Retinal pigment epithelial cell (primary cell): ENCODE data around the gene ZCCHC7.

ENCODE experiments used
- DNase-seq: peaks from one replicate; pipeline ENCODE4 v3.0.0-alpha.2; 2010; ENCODE audit warnings: low read depth
- H3K4me3 ChIP-seq: 2 replicates; pipeline ENCODE4 v1.5.1; 2011; ENCODE audit warnings: mild to moderate bottlenecking, low read length, control low read depth, moderate library complexity
- TF ChIP-seq, protein P1 (sequence below): conservative IDR thresholded peaks from 2 replicates; pipeline ENCODE4 v1.5.1; 2011; ENCODE audit warnings: low read depth, low read length, control low read depth, inconsistent platforms

The ZCCHC7 gene

DNA sequence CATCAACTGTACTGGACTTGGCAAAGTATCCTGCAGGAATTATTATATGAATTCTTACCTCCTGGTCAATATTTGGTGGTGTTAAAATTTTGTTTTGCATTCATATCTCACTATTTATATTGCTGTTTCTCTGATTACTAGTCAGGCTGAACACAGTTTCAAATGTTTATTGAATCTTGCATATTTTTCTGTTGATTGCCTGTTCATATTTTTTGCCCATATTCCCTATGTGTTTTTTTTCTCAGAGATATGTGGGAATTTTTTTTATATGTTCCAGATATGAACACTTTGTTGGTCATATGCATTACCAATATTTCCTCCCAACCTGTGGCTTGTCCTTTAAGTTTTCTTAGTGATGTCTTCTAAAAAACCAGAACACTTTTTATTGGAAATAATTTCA lies 153.2 kb downstream of the ZCCHC7 start:
- TF ChIP-seq, protein P1, sequence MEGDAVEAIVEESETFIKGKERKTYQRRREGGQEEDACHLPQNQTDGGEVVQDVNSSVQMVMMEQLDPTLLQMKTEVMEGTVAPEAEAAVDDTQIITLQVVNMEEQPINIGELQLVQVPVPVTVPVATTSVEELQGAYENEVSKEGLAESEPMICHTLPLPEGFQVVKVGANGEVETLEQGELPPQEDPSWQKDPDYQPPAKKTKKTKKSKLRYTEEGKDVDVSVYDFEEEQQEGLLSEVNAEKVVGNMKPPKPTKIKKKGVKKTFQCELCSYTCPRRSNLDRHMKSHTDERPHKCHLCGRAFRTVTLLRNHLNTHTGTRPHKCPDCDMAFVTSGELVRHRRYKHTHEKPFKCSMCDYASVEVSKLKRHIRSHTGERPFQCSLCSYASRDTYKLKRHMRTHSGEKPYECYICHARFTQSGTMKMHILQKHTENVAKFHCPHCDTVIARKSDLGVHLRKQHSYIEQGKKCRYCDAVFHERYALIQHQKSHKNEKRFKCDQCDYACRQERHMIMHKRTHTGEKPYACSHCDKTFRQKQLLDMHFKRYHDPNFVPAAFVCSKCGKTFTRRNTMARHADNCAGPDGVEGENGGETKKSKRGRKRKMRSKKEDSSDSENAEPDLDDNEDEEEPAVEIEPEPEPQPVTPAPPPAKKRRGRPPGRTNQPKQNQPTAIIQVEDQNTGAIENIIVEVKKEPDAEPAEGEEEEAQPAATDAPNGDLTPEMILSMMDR: no peak
- no peak overlapping the region for H3K4me3 ChIP-seq
- no peak for DNase-seq

DNA sequence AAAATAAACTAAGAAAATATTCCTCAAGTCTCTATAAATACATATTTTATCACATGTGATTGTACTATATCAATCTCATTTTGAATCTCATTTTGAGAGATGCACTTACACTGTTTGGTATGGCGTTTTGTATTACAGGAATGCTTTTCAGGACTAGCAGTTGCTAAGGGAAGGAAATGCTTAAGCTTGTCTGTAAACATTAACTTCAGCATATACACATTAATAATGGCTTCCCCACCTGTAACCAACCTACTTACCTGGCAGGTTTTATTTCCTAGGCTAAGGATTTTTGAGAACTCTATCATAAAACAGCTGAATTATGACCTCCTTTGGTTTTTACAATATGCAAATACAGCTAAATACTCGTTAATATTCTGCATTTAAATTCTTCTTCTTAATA lies 161.2 kb downstream of the ZCCHC7 start:
- TF ChIP-seq, protein P1: no peak
- no peak overlapping the region for H3K4me3 ChIP-seq
- DNase-seq: no peak

DNA sequence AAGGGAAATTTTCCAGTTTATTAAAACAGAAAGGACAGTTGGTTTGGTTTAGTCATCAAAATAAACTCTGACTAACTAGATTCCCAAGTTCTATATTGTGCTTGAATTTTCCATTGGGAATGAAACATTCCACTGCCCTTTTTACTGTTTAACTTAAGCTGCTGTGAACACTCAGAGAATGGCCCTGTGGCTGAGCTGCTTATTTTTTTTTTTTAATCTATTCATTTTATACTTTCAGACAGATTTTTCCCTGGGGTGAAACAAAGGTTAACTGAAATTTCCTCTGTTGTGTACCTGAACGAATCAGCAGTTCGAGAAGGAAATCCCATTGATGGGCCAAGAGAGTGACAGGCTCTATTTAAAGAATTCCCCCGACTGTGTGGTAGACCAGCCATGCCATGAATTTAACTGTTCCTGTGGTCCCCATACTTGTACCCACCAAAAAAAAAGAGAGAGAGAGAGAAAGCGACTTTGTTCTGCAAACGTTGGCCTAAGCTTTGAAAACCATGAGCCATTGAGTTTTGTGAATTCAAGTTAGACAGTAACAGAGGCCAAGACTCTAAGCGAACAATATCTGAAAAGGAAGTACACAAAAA lies 163.5 kb downstream of the ZCCHC7 start:
- H3K4me3 ChIP-seq: no peak overlapping the region
- DNase-seq: peak; percentile 59
- TF ChIP-seq, protein P1: no peak

DNA sequence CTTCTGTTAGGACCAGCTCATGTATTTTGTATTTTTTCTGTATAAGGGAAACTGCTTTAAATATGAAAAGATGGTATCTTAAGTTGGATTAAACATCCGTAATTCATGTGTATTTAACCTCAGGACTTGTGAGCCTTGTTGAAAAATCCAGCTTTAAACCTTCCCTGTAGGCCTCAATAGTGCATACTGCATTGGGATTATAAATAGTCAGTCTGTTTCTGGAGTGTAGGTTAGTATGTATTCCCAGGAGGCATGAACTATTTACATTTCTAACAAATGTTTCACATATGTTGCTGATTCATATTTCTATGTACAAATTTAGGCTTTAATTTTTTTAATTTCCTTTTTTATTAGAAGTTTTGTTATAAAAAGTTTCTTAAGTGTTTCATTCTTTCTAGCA lies 164.3 kb downstream of the ZCCHC7 start:
- no peak for DNase-seq
- H3K4me3 ChIP-seq: no peak overlapping the region
- TF ChIP-seq, protein P1: no peak

DNA sequence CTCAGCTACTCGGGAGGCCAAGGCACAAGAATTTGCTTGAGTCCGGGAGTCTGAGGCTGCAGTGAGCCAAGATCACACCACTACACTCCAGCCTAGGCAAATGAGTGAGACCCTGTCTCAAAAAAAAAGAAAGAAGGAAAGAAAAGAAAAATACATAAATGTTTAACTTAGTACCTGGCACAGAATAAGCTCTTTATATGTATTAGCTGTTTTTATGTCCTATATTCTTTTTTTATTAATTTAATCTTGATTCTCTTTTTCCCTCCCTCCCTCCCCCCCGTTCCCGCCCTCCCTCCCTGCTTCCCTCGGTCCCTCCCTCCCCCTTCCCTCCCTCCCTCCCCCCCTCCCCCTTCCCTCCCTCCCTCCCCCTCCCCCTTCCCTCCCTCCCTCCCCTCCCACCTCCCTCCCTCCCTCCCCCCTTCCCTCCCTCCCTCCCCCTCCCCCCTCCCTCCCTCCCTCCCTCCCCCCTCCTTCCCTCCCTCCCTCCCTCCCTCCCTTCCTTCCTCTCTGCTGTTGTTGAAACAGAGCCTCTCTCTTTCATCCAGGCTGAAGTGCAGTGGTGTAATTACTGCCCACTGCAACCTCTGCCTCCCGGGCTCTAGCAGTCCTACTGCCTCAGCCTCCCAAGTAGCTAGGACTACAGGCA lies 166.3 kb downstream of the ZCCHC7 start:
- H3K4me3 ChIP-seq: no peak overlapping the region
- TF ChIP-seq, protein P1: no peak
- no peak for DNase-seq

DNA sequence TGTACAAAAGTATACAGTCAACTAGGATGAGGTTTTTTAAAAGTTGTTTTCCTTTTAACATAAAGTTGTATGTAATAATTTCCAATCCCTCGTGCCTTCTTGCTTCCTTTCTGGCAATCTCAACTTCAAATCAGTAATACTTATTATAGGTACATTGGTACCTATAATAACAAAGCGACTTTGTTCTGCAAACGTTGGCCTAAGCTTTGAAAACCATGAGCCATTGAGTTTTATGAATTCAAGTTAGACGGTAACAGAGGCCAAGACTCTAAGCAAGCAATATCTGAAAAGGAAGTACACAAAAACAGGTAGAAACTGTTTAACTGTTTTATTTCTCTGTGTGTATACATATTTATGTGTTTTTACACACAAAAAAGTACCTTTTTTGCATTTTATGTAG lies 166.9 kb downstream of the ZCCHC7 start:
- H3K4me3 ChIP-seq: no peak overlapping the region
- TF ChIP-seq, protein P1: no peak
- no peak for DNase-seq

DNA sequence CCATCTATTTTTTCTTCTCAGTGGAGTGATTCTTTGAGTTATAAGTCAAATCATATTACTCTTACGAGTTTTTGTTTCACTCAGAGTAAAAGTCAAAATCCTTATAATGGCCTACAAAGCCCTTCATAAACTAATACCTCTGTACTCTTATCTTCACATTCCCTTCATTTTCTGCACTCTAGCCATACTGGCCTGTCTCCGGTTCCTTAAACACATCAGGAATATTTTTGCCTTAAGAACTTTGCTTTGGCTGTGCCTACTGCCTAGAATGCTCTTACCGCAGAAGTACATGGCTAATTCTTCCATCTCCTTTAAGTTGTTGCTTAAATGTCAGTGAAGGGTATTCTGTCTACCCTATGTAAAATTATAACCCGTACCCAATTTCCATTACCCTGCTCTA lies 169.3 kb downstream of the ZCCHC7 start:
- TF ChIP-seq, protein P1: no peak
- no peak overlapping the region for H3K4me3 ChIP-seq
- DNase-seq: no peak
